Retina (tissue), 1 donor: Measurements from ENCODE around the gene PTPRD.
A peak's percentile ranks its signal among the peaks of the same experiment; 100 is the strongest.
"Not testable (repeated sequence)": the region's sequence is repeated elsewhere in the genome, so short reads cannot be mapped to it uniquely, and the experiment has no call there.

Source experiments
- DNase-seq: peaks from one replicate; pipeline ENCODE4 v3.0.0-alpha.2; 2016

The PTPRD gene

GRCh38 chr9:8732367-8733075, 1880.3 kb downstream of the PTPRD start:
- no peak for DNase-seq

- DNase-seq: no peak
Observed at GRCh38 chr9:8730618-8731017, 1882.2 kb downstream of the PTPRD start.

- no peak for DNase-seq
Observed at GRCh38 chr9:8728910-8729309, 1883.9 kb downstream of the PTPRD start.

- no peak for DNase-seq
Observed at GRCh38 chr9:8727191-8727590, 1885.6 kb downstream of the PTPRD start.

- DNase-seq: no peak
Observed at GRCh38 chr9:8726692-8727091, 1886.1 kb downstream of the PTPRD start.

- no peak for DNase-seq
Observed at GRCh38 chr9:8725635-8726034, 1887.2 kb downstream of the PTPRD start.

- no peak for DNase-seq
Observed at GRCh38 chr9:8724284-8725018, 1888.4 kb downstream of the PTPRD start.

- no peak for DNase-seq
Observed at GRCh38 chr9:8723195-8723594, 1889.6 kb downstream of the PTPRD start.

GRCh38 chr9:8719833-8720486, 1892.8 kb downstream of the PTPRD start:
- no peak for DNase-seq

GRCh38 chr9:8718121-8718725, 1894.6 kb downstream of the PTPRD start:
- DNase-seq: no peak

- DNase-seq: no peak
Observed at GRCh38 chr9:8717146-8717545, 1895.7 kb downstream of the PTPRD start.

GRCh38 chr9:8715788-8716187, 1897.0 kb downstream of the PTPRD start:
- DNase-seq: no peak

GRCh38 chr9:8713811-8714165, 1899.0 kb downstream of the PTPRD start:
- no peak for DNase-seq

- no peak for DNase-seq
Observed at GRCh38 chr9:8713149-8713810, 1899.5 kb downstream of the PTPRD start.

GRCh38 chr9:8709731-8710130, 1903.1 kb downstream of the PTPRD start:
- DNase-seq: no peak

GRCh38 chr9:8708728-8709127, 1904.1 kb downstream of the PTPRD start:
- DNase-seq: no peak

- DNase-seq: no peak
Observed at GRCh38 chr9:8706998-8707397, 1905.8 kb downstream of the PTPRD start.

- peak; percentile 62 for DNase-seq
Observed at GRCh38 chr9:8706531-8706930, 1906.3 kb downstream of the PTPRD start.

GRCh38 chr9:8705861-8706260, 1906.9 kb downstream of the PTPRD start:
- no peak for DNase-seq

- DNase-seq: no peak
Observed at GRCh38 chr9:8703904-8704303, 1908.9 kb downstream of the PTPRD start.

GRCh38 chr9:8701904-8702303, 1910.9 kb downstream of the PTPRD start:
- DNase-seq: no peak

- DNase-seq: not testable (repeated sequence)
Observed at GRCh38 chr9:8697565-8697964, 1915.2 kb downstream of the PTPRD start.

GRCh38 chr9:8696516-8696915, 1916.3 kb downstream of the PTPRD start:
- DNase-seq: peak; percentile 69
